GM19025 (cell line): ENCODE data around the gene FAM161A.

Source experiments
- ATAC-seq: cut with Tn5 transposase; IDR thresholded peaks from one replicate; pipeline ENCODE4 v1.9.1; 2021; ENCODE audit warnings: mild to moderate bottlenecking, low read depth, moderate library complexity; ENCODE audit not compliant: unreplicated experiment

FAM161A gene

GRCh38 chr2:61789807-61790602 is 63.9 kb downstream of the FAM161A start:
- no peak for ATAC-seq

GRCh38 chr2:61787941-61788563 is 65.8 kb downstream of the FAM161A start:
- no peak for ATAC-seq

GRCh38 chr2:61786876-61787275 is 67.0 kb downstream of the FAM161A start:
- no peak for ATAC-seq

GRCh38 chr2:61785583-61785982 is 68.3 kb downstream of the FAM161A start:
- no peak for ATAC-seq

- no peak for ATAC-seq
These were observed 69.2 kb downstream of the FAM161A start for GRCh38 chr2:61784643-61785042.

GRCh38 chr2:61775956-61776570 is 77.8 kb downstream of the FAM161A start:
- peak; percentile 55 for ATAC-seq
